ENCODE measurements around the gene MTHFS.

MTHFS gene

DNA sequence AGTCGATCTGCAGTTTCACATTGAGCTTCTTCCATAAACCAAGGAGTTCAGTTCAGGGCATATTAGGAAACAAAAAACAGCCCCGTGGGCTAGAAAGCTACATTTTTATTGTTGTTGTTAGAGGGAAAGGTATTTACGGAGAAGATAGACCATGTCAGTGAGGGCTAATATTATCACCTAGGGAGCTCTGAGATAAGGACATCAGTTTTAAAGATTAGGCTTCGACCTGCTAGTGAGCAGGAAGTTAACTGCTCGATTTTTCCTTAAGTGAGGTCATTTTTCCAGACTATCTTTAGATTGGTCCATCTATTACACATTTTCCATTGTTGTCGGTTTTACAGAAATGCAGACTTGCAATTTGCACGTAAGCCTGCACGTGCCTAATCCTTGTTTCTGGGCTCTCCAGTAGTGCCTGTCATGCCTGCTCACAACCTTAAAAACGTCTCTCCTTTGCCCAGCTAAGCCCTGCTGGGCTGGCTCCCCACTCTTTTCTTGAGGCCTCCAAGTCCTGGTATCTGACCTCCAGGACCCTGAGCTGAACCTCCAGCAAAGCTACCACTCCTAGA, 72.6 kb downstream of the MTHFS start:
- in situ Hi-C loops (cut with MboI; ENCODE audit: low sequenced_read_pairs): no loop called here

GRCh38 chr15:79820820-79821219, 76.0 kb downstream of the MTHFS start:
- in situ Hi-C loops (cut with MboI; ENCODE audit: low sequenced_read_pairs): no loop called here

- in situ Hi-C loops (cut with MboI; ENCODE audit: low sequenced_read_pairs): no loop called here
These were observed 76.6 kb downstream of the MTHFS start for GRCh38 chr15:79820176-79820575.

GRCh38 chr15:79816571-79816970, 80.2 kb downstream of the MTHFS start:
- in situ Hi-C loops (cut with MboI; ENCODE audit: low sequenced_read_pairs): no loop called here

DNA sequence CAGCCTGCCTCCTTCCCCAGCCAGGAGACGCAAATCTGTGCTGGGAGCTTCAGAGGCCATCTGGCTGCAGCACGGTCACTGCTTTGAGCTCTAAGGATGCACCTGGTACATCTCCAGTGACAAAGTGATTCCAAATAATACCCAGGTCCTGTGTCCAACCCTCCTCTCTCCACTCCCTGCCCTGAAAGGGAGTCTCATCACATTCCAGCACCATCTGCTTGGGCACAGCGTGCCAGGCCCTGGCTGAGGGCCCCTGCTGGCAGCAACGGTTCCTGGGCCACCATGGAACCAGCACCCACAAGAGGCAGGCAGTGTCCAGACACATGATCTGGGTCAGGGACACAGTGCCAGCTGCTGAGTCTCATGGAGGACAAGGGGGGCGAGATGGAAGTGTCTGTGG, 81.3 kb downstream of the MTHFS start:
- in situ Hi-C loops (cut with MboI; ENCODE audit: low sequenced_read_pairs): no loop called here

DNA sequence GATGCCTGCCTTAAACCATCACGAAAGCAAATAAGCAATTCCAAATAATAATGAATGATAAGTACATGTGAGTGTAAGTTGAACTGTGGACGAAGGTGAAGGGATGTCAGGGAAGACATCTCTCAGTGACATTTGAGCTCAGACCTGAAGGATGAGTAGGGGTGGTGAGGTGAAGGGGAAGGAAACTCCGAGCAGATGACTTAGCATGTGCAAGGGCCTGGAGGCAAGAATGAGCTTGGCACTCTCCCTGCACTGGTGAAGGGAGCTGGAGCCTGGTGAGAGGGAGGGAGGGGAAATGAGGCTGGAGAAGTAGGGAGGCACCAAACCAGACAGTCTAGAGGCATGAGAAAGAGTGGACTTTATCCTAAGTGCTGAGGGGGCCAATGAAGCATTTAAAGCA, 84.3 kb downstream of the MTHFS start:
- in situ Hi-C loops (cut with MboI; ENCODE audit: low sequenced_read_pairs): no loop called here

DNA sequence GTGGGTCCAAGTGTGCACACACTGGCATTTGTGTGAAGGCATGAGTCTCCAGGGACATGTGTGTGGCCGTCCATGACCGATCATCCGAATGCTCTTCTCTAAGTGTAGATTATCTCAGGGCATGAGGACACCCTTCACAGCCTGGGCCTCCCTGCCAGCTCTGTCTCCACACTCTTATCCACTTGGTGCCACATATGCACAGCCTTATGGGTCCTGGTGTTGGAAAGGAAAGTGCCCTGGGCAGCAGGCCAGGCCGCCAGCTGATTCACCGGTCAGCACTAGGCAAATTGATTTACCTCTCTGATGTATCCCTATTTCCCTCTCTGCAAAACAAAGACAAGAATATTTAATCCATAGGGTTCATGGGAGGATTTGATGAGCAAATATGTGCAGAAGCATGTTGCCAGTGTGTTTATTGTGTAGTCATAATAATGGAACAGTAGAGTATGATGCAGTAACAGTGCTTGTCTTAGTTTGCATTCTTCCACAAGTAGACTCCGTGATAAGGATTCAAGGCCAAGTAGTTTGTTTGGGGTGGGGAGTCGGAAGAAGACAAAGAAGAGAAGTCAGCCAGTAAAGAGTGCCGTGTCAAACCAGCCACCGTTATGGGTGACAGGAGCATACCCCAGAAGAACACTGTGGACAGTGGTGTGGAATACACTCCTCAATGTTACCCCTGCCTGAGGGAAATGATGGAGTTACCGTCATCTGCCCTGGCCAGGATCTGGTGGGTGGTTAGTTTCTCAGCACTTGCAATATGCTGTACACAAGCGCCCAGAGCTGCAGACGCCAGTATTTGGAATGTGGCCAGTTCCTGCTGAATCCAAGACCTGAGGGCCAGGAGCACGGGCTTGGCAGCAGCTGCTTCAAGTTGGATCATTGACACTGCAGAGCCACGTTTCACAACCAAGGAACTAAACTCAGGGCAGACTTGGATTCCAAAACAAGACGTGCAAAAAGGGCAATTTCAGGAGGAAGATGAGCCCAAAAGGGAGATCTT, 85.1 kb downstream of the MTHFS start:
- in situ Hi-C loops (cut with MboI; ENCODE audit: low sequenced_read_pairs): no loop called here

DNA sequence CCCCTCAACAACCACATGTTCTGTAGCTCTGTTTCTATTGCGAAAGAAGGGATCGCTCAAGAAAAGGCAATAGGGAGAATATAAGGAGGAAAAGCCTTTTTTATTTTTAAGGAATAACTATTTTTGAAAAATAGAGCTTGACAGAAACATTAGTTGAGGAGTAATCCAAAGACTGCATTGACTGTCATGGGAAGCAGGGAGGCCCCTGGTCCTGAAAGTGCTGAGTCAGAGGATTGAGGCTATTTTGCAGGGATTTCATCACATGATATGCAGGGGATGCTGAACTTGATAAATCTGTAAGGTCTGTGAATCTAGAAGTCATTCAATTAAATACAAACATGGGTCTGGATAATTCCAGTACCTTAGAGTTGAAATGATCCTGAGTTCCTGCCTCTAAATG, 92.0 kb downstream of the MTHFS start:
- in situ Hi-C loops (cut with MboI; ENCODE audit: low sequenced_read_pairs): no loop called here

GRCh38 chr15:79798311-79798710, 98.5 kb downstream of the MTHFS start:
- in situ Hi-C loops (cut with MboI; ENCODE audit: low sequenced_read_pairs): no loop called here
